ENCODE data around the gene TMEM212.
A peak's percentile ranks its signal among the peaks of the same experiment; 100 is the strongest.

TMEM212 gene

DNA sequence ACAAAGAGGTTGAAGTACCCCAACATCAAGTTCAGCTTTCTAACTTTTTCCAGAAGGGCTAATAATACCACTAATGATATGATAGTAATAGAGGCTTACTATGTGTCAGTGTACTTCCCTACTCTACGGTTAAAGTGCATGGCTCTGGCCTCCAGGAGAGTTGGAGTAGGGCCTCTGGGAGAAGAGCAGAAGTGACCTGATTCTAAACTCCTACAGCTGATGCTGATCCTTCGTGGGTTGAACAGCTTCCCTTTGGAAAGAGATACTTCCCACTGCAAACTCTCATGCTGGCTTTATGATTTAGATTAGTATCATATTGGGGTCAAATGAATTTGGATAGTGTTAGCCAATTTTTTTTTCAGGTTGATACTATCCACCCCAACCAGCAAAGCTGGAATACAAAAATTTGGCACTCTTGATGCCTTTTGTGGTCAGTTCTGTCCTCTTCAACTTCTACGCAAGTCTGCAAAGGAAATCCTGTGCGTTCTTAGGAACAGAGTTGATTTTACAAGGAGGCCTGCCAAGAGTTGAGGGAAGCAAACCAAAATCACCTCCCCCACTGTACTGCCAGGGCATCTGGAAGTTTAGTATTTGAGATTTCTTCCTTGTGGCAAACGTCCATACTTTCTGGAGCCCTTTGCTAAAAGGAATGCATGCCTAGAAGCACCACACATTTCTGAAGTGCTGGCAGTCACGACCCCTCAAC is 17.8 kb downstream of the TMEM212 start:
- DNase-seq (ENCODE audit: low spot score), result no peak

DNA sequence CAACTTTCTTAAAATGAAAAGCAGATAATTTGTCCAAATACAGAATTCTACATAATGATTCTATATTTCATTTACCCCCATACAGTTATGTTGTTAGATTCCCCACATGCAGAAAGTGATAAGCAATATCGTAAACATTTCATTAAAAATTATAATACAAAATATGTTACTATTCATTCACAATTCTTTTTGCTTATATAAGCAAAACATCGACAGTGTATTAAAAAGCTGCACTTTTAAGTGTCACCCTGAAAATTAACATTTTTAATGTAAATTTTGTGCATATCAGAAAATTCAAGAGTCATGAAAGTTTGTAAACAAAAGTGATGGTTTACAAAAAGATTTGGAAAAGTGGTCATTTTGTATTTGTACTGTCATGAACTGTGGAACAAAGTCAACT is 19.2 kb downstream of the TMEM212 start:
- no peak for DNase-seq (ENCODE audit: low spot score)

DNA sequence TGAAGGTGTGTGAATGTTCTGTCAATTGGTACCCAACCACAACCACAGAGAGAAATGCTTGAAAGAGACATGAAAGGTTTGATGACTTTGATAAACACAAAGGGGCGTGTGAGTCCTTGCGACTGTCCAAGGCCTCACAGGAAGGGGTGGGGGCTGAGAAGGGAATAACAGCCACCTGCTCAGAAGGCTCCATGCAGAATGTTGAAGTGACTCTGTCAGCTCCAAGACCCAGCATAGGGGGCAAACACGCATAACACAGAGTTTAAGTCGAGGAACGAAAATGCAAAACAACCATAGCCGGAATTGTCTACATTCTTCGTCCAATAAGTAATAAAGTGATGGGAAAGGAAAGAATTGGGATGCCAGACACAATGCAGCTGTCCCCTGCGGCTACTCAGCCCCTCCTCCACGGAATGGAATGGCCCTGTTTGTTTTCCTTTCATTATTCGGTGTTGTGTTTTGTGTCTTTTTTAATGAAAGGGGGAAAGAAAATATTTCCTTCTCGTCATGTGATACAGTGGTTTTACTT is 19.9 kb downstream of the TMEM212 start:
- no peak for DNase-seq (ENCODE audit: low spot score)

DNA sequence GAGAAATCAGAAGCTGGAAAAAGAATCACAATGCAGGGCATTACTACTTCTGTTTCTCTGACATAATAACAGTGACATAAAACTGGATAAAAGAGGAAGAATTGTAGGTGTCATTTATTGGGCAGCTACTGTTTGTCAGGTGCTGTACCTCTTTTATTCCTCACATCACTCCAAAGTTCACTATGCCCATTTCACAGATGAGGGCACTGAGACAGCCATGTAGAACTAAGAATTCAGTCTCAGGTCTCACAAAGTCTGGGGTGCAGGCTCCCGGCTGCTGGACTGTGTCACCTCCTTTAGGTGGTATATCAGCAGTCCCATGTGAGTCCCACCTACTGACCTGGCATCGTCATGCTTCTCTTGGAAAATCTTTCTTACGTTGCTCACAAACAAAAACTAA is 20.8 kb downstream of the TMEM212 start:
- DNase-seq (ENCODE audit: low spot score), result no peak

DNA sequence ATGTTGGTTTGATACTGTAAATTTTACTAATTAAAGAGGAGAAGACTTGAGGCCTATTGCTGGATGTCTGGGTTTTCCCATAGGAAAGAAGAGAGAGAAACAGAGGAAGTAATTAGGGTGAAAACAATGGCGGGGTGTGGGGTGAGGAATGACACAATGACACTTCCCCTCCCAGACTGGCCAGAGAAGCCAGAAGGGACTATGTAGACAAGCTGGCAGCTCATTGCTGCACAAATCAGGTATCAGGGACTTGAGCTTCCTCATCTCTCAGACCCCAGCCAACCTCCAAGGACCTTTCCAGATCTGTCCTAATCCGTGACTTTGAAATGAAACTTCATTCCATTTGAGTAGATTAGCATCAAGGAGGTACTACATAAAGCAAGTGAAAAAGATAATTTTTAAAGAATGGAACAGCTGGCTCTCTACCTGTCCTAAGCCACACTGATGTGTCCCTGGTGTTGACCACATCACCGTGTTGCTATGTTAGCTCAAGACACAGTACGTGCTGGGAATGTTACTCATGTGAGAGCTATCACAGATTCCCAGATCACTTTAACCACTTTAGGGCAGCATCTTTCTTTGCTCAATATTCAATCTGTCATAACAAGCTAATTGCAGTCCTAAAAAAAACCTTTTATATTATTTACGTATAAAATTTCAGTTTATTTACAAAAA is 22.2 kb downstream of the TMEM212 start:
- no peak for DNase-seq (ENCODE audit: low spot score)

DNA sequence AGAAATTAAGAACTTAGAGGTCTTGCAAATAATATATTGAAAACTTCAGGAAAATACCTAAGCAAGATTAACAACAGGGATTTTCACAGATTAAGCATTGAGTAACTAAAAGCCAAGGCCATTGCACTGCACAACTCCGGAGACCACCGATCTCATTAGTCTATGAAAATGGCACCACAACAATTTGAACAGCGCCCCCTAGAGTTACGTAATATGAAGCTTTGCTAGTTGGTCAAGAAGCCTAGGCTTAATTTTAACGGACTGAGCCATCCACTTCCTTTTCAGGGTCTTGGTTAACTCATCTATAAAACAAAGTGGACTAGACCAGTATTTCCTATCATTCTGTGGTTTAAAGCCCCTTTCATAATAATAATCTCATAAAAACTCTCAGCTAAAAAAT is 24.8 kb downstream of the TMEM212 start:
- peak; percentile 44 for DNase-seq (ENCODE audit: low spot score)

DNA sequence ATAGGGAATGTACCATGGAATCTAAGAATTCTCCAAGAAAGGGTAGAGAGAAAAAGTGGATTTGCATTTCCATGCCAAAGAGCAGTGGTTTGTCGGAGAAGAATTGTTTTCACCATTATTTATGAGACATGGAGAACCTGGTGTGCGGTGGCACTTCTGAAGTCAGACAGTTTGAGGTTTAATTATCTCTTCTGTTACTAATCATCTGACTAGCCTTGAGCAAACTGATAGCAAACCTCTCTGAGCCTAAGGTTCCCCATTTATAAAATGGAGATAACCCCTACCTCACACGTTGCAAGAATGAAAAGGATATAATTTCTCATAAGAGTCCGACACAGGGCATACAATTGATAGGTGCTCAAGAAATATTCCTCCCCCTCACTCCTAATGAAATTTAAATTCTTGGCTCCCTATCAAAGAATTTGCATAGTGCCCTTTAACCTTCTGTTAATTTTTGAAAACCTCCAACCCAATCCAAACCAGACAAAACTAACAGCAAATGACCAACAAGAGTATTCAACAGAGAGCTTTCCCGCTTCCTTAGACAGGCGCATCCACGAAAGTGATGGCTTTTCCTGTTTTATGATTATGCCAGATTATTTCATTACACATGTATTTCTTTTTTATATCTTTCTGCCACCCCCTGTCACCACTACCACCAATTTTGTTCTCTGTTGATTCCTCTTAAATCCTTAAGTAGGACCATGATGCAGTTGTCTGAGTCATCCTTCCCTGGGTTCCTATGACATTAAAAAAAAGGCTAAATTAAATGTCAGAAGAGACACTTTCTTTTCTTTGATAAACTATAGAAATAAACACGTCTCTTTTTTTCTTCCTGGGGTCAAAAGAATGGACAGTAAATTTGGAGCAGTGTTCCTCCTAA is 28.5 kb downstream of the TMEM212 start:
- DNase-seq (ENCODE audit: low spot score), result no peak

DNA sequence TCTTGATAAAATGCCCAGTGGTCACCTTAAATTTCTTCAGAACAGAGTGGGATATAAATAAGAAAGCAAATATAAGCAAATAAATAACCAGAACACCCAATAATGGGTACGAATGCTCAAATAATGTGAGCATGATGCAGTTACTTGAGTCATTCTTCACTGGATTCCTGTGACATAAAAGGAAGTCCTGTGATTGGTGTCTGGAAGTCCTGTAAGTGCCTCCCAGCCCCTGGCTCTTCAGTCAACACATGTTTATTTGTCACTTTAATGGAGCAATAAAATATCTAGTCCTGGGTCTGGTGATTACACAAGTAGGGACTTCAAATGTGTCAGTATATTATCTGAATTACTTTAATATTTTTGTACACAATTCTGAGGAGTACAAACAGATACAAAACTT is 30.4 kb downstream of the TMEM212 start:
- DNase-seq (ENCODE audit: low spot score), result no peak

DNA sequence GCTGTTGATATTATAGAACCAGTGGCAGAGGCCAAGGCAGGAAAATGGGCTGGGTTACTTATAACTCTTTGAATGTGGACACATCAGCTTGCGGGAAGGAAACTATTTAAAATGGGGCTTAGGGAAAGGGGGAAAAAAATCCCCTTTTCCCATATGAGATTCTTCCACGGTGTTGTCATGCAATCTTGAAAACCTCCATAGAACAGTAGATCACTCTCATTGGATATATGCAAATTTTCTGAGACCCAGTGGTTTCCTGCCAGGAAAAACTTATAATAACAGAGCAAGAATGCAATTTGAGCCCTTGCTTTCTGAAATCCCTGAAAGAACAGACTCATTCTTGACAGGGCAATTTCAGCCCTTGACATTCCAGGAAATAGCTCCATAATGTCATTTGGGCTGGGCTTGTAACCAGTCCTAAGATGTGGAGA is 31.1 kb downstream of the TMEM212 start:
- no peak for DNase-seq (ENCODE audit: low spot score)

DNA sequence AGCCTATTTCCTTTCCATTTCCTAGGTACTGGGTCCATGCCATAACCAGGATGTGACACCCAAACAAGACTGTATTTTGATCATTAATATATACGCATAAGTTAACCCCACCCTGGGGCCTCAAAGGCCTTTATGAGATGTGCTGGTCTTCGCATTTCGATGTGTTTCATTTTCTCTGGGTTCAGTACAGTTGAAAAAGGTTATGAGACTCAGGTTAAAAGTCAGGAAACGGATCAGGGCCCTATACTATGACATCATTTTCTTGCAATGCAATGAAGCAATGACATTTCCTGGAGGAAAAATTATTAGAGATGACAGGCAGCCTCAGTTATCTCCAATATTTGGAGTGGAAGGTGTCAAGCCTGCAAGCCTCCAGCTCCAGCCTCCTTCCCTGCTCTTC is 31.7 kb downstream of the TMEM212 start:
- DNase-seq (ENCODE audit: low spot score), result no peak

DNA sequence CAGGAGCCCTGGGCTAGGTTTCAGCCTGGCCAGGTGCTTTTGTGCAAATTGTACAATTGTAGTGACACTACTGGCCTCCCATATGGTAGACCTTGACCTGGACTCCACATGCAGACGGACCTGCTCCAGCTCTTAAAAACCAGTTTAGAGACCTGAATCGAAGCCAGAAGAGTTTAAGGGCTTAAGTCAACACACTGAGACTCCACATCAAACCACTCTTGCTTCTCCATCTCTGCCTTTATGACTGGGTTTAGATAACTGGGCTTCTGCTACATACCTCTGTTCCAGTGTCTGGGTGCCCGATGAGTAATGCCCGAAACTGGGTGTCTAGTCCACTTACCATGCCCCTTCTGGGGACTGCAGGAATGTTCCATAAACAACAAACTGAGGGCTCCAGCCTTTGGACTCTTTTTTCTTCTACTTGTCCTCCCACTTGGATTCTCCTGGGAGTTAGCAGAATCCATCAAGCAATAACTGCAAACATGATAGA is 32.8 kb downstream of the TMEM212 start:
- DNase-seq (ENCODE audit: low spot score), result no peak

DNA sequence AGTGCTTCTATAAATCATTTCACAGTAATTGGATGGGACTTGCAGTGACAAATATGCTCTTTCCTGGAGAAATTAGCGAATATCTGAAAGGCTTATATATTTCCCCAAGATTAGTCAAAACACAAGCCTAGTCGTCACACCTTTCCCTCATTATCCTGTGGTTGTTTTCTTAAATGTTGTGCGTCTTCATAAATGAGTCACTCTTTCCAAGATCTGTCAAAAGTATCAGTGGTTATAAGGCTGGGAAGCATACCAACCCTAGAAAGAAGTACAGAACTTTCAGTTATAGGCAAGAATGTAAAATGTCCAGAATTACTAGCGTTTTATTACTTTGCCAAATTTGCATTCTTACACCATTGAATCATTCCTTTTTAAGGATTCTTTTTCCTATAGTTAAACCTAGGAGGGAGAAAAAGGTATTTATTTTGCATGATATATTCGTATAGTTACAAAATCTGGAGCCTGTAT is 33.6 kb downstream of the TMEM212 start:
- no peak for DNase-seq (ENCODE audit: low spot score)

DNA sequence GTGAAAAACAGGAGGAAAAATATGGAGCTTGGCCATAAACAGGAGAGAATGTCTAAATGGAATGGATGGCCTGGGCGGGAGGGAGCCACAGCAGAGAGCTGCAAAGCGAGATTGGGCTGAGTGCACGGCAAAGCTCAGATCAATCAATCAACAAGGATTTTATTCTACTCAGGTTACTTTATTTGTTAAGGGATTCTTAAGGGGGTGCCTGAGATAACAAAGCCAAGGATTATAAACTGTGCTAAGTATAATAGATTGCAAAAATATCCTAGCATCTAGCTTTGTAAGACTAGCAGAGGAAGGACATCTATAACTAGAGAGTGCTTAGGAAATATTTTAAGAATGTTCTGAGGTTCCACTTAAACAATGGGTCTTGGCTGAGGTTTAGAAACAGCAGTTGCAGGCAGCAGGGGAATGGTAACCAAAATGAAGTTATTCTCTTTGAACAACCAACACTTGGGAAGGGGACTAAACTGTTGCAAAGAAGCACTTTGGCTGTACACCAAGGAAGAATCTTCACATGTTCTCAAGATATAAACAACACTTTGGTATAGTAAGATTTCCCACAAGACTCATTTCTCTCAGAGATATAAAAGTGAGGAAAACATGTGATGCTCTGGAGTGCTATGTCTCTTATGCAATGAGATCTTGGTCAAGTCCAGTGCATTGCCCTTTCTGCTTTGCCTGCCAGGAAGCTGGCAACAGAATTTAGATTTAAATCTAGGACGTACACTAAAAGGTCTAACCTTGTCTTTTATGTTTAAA is 35.5 kb downstream of the TMEM212 start:
- DNase-seq (ENCODE audit: low spot score), result no peak

DNA sequence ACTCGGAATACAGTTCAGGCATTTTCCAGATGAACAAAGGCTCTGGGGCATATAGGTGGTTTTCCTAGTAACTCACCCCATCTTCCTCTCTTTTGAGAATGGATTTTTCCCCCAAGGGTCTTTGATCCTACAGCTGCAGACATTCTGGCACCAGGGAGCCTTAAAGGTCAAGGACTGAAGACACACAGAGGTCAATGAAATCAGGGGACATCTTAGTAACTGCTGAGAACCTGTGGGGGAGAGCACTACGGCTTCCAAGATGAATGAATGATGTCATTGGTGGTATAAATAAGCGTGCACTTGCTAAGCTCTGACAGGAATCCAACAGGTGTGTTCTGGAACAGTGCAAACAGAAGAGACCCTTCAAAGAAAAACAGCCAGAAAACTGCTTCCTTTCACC is 36.3 kb downstream of the TMEM212 start:
- DNase-seq (ENCODE audit: low spot score), result no peak

DNA sequence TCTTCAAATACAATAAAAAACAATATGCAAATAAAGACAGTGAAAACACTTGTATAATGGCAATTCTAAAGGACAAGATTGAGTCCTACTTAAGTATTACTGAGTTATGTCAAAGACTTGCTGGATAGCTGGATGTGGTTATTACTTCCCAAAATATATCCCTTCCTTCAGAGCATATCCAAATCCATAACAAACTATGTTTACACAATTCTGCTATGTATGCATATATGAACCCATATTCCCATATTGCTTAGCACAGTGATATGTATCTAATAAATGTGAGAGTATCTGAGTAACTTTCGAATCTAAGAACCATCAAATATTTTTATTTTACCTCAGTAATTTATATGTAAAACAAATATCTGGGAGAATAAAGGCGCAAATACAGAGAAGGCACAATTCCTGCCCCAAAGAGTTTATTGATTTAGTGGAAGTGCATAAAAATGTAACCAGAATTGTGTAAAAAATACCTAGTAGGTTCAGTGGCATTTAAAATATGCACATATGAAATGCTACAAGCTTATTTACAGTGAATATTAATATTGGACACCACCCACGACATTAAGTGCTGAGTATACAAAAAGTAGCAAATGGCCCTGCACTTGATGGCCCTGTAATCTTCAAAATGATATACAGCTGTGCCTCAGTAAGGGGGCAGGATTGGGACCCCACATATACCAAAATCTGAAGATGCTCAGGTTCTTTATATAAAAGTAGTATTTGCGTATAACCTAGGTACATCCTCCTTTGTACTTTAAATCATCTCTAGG is 37.1 kb downstream of the TMEM212 start:
- DNase-seq (ENCODE audit: low spot score), result no peak

DNA sequence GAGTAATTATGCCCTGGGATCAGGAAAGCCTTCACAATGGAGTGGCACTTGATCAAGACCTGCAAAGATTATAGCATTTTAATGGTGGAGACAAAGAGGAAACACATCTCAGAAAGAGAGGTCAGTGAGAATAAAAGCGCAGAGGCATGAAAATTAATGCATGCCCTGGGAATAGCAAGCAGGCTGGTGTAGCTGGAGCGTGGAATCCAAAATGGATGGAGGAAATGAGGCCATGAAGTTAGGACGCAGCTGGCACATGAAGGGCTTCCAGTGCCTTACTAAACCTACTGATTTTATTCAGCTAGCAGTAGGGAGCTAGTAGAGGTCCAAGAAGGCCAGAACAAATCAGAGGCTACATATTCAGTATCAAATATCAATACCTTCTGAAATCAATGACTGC is 38.1 kb downstream of the TMEM212 start:
- DNase-seq (ENCODE audit: low spot score), result no peak

DNA sequence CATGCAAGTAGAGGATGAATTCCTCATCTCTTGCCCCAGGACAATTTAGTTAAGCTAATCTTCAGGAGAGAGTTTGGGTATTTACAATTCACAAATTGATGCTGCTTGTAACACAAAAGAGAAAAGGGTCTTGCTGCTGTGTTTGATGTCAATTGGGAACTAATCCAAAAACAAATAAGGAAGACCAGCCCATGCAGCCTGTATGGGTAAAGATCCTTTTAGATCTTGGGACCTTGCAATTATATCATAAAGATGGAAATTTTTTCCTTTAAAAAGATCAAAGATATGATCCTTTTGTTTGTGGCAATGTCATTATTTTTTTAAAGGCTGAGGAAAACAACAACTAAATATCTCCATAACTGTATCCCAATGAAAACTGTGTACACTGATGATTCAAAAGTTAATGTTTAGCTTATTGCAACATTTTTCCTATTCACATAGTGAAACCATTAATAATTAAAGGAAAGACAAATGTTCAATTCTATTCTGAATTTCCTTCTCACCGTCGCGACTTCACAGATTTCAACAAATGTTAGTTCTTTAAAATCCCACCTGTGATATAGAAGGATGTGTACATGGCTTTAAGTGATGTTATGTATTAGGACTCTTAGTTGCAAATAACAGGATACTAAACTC is 40.2 kb downstream of the TMEM212 start:
- DNase-seq (ENCODE audit: low spot score), result no peak

DNA sequence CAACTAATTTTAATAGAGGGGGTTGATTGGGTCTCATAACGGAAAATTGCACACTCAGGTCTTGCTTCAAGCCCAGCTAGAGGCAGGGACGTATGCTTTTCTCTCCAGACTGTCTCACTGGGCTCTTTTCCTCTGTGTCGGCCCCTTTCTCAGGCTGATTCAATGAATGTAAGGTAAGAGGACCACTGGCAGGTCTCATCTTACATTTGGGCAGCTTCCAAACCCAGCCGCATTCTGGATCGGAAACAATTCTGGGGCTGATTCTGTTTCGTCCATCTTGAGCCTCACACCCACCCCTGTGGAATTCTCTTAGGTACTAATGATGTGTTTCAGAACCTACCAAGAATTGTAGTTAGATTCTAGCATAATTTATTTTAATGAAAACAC is 40.7 kb downstream of the TMEM212 start:
- no peak for DNase-seq (ENCODE audit: low spot score)

DNA sequence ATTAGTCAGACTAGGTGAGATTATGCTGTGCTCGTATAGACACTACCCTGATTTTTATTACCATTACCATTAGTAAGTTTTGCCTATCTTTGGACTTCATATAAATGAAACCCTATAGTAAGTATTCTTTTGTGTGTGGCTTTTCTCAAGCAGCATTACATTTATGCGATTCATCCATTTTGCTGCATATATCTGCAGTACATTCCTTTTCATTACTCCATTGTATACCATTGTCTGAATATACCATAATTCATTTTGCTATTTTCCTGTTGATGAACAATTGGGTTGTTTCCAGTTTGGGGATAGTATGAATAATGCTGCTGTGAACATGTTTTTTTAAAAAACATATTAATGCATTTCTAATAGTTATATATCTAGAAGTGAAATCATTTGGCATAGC is 45.3 kb downstream of the TMEM212 start:
- no peak for DNase-seq (ENCODE audit: low spot score)

DNA sequence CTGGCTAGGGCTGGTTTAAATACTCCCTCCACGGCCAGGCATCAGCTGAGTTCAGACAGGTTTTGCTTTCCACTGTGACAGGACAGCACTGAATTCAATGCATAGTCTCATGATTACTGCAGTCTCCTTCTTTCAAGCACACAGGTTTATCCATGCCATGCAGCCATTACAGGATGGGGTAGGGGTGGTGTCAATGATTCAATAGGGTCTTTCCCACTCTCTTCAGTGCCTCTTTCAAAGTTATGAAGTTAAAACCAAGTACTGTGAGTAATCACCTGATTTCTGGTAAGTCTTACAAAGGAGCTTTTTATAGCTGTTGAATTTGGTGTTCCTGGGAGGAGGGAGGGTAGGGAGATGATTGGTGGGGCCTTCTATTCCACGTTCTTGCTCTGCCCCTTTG is 47.2 kb downstream of the TMEM212 start:
- no peak for DNase-seq (ENCODE audit: low spot score)

All from NAMALWA (cell line).